Measurements from ENCODE around the gene ZNF227.
"Not testable (repeated sequence)": the region's sequence is repeated elsewhere in the genome, so short reads cannot be mapped to it uniquely, and the experiment has no call there.

ZNF227 gene

DNA sequence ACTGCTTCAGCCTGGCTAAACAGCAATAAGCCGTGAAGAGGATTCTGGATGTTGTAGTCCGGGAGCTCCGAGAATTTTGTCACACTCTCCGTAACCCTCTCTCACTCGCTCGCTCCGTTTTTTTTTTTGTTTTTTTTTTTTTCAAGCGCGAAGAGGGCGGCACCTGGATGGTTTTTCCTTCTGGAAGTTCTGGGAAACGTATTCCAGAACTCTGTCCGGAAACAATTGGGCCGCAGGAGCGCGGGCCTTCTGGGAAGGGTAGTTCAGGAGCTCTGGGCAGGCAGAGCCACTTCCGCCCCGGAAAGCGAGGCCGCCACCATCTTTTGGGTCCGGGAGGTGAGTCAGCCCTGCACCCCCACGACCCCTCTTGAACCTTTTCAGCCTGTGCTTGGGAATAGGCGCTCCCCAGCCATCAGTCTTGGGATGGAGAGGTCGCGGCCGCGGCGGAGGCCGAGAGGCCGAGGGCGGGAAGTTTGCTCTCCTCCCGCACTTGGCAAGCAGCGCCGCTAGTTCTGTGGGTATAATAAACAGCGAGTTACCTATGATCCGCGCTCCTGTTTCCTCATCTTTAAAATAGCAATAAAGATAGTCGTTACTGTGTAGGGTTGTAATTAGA, at the start of gene ZNF227:
Gene ZNF227 (plus strand): TSS at position 283 of the 616 bp plus-strand sequence. CDS start 5,261 bp downstream, outside the sequence.
- H3K27ac Mint-ChIP-seq: peak within 1 kb of the TSS; percentile 83
- H3K36me3 Mint-ChIP-seq (ENCODE audit: low read depth): peaks cover 35% of the 10 kb centered on the region
- peaks cover 14% of the 10 kb centered on the region for H3K4me1 Mint-ChIP-seq (ENCODE audit: low read depth)
- H3K9me3 Mint-ChIP-seq: peaks cover 21% of the 10 kb centered on the region
- H3K4me3 Mint-ChIP-seq: peak within 1 kb of the TSS; percentile 92
- H3K27me3 Mint-ChIP-seq (ENCODE audit: low read depth): no peaks in the 10 kb centered on the region

DNA sequence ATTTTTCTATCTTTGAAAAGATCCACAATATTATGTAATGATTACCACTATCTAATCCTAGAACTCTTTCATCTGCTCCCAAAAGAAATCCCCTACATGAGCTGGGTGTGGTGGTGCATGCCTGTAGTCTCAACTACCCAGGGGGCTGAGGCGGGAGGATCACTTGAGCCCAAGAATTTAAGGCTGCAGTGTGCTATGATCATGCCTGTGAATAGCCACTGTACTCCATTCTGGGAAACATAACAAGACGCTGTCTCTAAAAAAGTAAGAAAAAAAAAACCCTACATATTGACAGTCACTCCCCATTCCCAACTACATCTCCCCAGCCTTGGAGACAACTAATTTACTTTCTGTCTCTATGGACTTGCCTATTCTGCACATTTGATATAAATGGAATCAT, 48.5 kb upstream of the ZNF227 start:
- no peaks in the 10 kb centered on the region for H3K27me3 Mint-ChIP-seq (ENCODE audit: low read depth)
- H3K4me3 Mint-ChIP-seq: no peak overlapping the region
- H3K27ac Mint-ChIP-seq: no peak overlapping the region
- peaks cover 46% of the 10 kb centered on the region for H3K9me3 Mint-ChIP-seq
- H3K36me3 Mint-ChIP-seq (ENCODE audit: low read depth): peaks cover 33% of the 10 kb centered on the region
- H3K4me1 Mint-ChIP-seq (ENCODE audit: low read depth): peaks cover 16% of the 10 kb centered on the region

DNA sequence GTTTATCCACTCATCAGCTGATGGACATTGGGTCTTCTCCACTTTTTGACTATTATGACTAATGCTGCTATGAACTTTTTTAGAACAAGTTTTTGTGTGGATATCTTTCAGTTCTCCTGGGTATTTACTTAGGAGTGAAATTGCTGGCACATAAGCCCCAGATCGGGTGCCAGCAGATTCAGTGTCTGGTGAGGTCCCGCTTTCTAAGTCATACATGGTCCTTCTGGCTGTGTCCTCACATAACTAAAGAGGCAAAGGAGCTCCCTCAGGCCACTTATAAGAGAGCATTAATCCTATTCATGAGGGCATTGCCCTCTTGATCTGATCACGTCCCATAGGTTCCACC, 48.0 kb upstream of the ZNF227 start:
- H3K9me3 Mint-ChIP-seq: peaks cover 49% of the 10 kb centered on the region
- H3K27me3 Mint-ChIP-seq (ENCODE audit: low read depth): no peaks in the 10 kb centered on the region
- peak overlapping the region; percentile 94 for H3K4me3 Mint-ChIP-seq
- peaks cover 16% of the 10 kb centered on the region for H3K4me1 Mint-ChIP-seq (ENCODE audit: low read depth)
- H3K36me3 Mint-ChIP-seq (ENCODE audit: low read depth): peaks cover 37% of the 10 kb centered on the region
- peak overlapping the region; percentile 88 for H3K27ac Mint-ChIP-seq

DNA sequence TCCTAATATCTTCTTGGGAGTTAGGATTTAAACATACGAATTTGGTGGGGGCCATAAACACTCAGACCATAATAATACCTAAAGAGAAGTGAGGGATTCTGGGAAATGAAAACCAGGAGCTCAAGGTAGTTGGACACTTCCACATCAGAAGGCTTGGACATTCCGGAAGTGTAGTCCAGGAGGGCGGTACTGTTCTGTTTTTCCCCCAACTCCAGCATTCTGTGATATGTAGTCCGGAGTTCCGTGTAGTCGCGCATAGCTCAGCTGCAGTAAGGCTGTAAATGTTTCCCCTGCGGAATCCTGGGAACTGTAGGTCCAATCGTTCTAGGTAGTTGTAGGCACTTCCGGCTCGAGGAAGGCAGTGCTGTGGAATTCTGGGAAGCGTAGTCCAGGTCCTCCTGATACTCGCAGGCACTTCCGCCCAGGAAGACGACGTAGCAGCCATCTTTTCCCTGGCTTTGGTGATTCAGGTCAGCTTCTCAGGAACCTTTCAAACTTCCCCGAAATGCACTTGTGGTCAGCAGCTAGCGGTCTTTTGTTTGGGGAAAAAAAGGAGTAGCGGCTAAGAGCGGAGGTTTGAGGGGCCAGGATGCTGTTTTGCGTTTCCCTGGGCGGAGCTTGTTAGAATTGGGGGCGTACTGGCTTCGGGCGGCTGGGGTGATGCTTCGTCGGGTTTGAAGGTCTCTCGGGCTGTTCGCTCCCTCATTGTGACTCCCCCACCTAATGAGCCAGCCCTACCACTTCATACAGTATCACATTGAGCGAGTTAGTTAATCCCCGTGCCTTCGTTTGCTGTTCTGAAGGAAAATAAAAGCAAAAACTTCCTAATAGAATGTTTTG, 47.4 kb upstream of the ZNF227 start, which contains the start of gene ZNF226:
Gene ZNF226 (plus strand): TSS at position 428 of the 840 bp plus-strand sequence. CDS start 4,981 bp downstream, outside the sequence.
- peak within 1 kb of the TSS; percentile 88 for H3K27ac Mint-ChIP-seq
- H3K4me3 Mint-ChIP-seq: peak within 1 kb of the TSS; percentile 94
- peaks cover 51% of the 10 kb centered on the region for H3K9me3 Mint-ChIP-seq
- no peaks in the 10 kb centered on the region for H3K27me3 Mint-ChIP-seq (ENCODE audit: low read depth)
- peaks cover 16% of the 10 kb centered on the region for H3K4me1 Mint-ChIP-seq (ENCODE audit: low read depth)
- peaks cover 43% of the 10 kb centered on the region for H3K36me3 Mint-ChIP-seq (ENCODE audit: low read depth)

DNA sequence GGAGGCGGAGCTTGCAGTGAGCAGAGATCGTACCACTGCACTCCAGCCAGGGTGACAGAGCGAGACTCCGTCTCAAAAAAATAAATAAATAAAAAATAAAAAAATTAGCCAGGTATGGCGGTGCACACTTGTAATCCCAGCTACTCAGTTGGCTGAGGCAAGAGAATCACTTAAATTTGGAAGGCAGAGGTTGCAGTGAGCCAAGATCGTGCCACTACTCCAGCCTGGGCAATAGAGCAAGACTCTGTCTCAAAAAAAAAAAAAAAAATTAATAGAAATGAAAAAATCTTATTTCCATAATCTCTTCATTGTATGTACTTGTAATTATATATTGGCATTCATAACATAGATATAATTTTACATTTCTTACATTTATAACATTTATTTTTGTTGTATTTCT, 41.7 kb upstream of the ZNF227 start:
- not testable (repeated sequence) for H3K27me3 Mint-ChIP-seq (ENCODE audit: low read depth); H3K27ac Mint-ChIP-seq; H3K4me3 Mint-ChIP-seq
- H3K4me1 Mint-ChIP-seq (ENCODE audit: low read depth): peaks cover 11% of the 10 kb centered on the region
- H3K9me3 Mint-ChIP-seq: peaks cover 66% of the 10 kb centered on the region
- H3K36me3 Mint-ChIP-seq (ENCODE audit: low read depth): peaks cover 86% of the 10 kb centered on the region

DNA sequence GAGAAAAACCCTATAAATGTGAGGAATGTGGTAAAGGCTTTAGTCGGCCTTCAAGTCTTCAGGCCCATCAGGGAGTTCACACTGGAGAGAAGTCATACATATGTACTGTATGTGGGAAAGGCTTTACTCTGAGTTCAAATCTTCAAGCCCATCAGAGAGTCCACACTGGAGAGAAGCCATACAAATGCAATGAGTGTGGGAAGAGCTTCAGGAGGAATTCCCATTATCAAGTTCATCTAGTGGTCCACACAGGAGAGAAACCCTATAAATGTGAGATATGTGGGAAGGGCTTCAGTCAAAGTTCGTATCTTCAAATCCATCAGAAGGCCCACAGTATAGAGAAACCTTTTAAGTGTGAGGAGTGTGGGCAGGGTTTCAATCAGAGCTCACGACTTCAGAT, 35.7 kb upstream of the ZNF227 start:
- Mint-ChIP-seq H3K27ac (no peak overlapping the region), H3K4me1 (ENCODE audit: low read depth) (no peaks in the 10 kb centered on the region), H3K27me3 (ENCODE audit: low read depth) (no peaks in the 10 kb centered on the region), H3K36me3 (ENCODE audit: low read depth) (peaks cover 66% of the 10 kb centered on the region), H3K9me3 (peaks cover 85% of the 10 kb centered on the region), H3K4me3 (no peak overlapping the region)

DNA sequence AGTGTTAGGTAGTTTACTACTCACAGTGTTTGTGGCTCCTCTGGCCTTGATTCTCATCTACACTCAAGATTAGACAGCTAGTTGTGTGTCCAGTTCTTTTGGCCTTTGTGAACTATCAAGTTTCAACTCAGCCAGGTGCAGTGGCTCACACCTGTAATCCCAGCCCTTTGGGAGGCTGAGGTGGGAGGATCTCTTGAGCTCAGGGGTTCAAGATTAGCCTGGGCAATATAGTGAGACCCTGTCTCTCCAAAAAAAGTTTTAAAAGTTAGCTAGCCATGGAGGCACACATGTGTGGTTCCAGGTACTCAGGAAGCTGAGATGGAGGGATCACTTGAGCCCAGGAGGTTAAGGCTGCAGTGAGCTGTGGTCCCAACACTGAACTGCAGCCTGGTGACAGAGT, 31.4 kb upstream of the ZNF227 start:
- H3K4me3 Mint-ChIP-seq: no peak overlapping the region
- H3K36me3 Mint-ChIP-seq (ENCODE audit: low read depth): peaks cover 22% of the 10 kb centered on the region
- H3K27me3 Mint-ChIP-seq (ENCODE audit: low read depth): no peaks in the 10 kb centered on the region
- H3K4me1 Mint-ChIP-seq (ENCODE audit: low read depth): no peaks in the 10 kb centered on the region
- H3K9me3 Mint-ChIP-seq: peaks cover 70% of the 10 kb centered on the region
- no peak overlapping the region for H3K27ac Mint-ChIP-seq

DNA sequence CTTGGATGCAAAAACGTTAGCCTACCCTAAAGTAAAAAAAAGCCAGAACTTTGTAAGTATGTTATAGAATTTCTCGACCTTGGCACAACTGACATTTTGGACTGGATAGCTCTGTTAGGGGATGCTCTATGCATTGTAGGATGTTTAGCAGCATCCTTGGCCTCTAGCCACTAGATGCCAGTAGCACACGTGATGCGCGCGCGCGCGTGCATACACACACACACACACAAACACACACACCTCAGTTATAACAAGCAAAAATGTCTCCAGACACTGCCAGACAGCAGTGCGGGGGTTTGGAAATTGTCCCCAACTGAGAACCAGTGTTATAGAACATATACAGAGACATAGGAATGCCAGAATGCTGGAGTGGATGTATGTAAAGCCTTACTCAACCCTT, 30.2 kb upstream of the ZNF227 start:
- Mint-ChIP-seq H3K27ac (no peak overlapping the region), H3K4me1 (ENCODE audit: low read depth) (no peaks in the 10 kb centered on the region), H3K4me3 (no peak overlapping the region), H3K9me3 (peaks cover 70% of the 10 kb centered on the region), H3K36me3 (ENCODE audit: low read depth) (peaks cover 10% of the 10 kb centered on the region), H3K27me3 (ENCODE audit: low read depth) (no peaks in the 10 kb centered on the region)

DNA sequence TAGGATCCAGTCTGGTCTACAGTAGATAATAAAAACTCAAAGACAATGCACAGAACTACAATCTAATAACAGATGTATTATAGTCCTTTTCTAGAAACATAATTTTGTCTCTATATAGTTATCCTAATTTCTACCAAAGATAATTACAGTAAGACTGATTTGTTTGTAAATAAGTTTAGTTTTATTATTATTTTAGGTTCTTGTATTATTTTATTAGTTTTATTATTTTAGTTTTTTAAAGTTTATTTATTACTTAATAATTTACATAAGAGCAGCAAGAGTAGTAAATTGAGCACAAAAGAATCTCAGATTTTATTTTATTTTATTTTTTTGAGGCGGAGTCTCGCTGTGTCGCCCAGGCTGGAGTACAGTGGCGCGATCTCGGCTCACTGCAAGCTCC, 22.3 kb upstream of the ZNF227 start:
- no peaks in the 10 kb centered on the region for H3K36me3 Mint-ChIP-seq (ENCODE audit: low read depth)
- H3K27ac Mint-ChIP-seq: no peak overlapping the region
- no peaks in the 10 kb centered on the region for H3K27me3 Mint-ChIP-seq (ENCODE audit: low read depth)
- no peaks in the 10 kb centered on the region for H3K4me1 Mint-ChIP-seq (ENCODE audit: low read depth)
- H3K4me3 Mint-ChIP-seq: no peak overlapping the region
- peaks cover 48% of the 10 kb centered on the region for H3K9me3 Mint-ChIP-seq

DNA sequence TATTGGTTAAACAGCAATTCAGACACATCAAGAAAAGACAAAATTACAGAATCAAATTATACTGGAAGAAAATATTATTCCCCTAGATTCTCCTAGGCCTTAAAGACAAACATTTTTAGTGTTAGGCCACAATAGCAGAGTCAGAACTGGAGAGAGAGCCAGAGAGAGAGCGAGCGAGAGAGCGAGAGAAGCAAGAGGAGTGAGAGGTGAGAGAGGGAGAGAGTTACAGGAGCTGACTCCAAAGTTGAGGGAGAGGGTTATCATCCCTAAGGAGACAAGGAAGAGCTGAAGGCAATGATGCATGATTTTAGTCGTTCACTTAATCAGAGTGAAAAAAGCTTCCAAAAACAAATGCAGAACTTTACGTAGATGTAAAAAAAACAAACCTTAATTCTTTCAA, 20.2 kb upstream of the ZNF227 start:
- H3K27ac Mint-ChIP-seq: no peak overlapping the region
- peaks cover 49% of the 10 kb centered on the region for H3K9me3 Mint-ChIP-seq
- H3K4me3 Mint-ChIP-seq: no peak overlapping the region
- H3K4me1 Mint-ChIP-seq (ENCODE audit: low read depth): no peaks in the 10 kb centered on the region
- no peaks in the 10 kb centered on the region for H3K36me3 Mint-ChIP-seq (ENCODE audit: low read depth)
- H3K27me3 Mint-ChIP-seq (ENCODE audit: low read depth): no peaks in the 10 kb centered on the region

DNA sequence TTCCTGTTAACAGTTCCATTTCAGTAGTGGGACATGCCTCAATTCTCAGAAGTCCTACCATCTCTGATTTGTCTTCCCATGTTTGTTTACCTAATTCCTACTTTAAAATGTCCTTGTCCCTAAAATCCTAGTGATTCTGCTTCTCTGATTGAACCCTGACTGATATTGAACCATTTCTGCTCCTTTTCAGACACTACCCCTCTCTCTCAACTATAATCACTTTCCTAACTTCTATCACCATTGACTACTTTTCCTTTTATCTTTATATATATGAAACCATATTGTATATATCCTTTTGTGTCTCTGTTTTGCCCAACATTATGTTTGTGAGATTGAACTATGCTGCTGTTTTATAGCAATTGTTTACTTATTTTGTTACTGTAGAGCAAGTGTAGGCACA, 15.6 kb upstream of the ZNF227 start:
- Mint-ChIP-seq H3K9me3 (peaks cover 28% of the 10 kb centered on the region), H3K27ac (no peak overlapping the region), H3K36me3 (ENCODE audit: low read depth) (no peaks in the 10 kb centered on the region), H3K27me3 (ENCODE audit: low read depth) (no peaks in the 10 kb centered on the region), H3K4me3 (no peak overlapping the region), H3K4me1 (ENCODE audit: low read depth) (no peaks in the 10 kb centered on the region)

DNA sequence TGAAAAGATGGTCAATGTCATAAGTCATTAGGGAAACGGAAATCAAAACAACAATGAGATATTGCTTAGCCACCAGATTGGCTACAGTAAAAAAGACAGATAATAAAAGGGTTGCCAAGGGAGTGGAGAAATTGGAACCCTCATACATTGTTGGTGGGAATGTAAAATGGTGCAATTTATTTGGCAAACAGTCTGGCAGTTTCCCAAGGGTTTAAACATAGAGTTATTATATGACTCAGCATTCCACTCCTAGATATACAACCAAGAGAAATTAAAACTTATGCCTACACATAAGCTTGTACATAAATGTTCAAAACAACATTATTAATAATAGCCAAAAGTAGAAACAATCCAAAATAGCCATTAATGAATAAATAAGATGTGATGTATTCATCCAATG, 9.9 kb upstream of the ZNF227 start:
- Mint-ChIP-seq H3K36me3 (ENCODE audit: low read depth) (peaks cover 7% of the 10 kb centered on the region), H3K4me1 (ENCODE audit: low read depth) (peaks cover 6% of the 10 kb centered on the region), H3K27me3 (ENCODE audit: low read depth) (no peaks in the 10 kb centered on the region), H3K9me3 (peaks cover 22% of the 10 kb centered on the region), H3K27ac (no peak overlapping the region), H3K4me3 (no peak overlapping the region)

DNA sequence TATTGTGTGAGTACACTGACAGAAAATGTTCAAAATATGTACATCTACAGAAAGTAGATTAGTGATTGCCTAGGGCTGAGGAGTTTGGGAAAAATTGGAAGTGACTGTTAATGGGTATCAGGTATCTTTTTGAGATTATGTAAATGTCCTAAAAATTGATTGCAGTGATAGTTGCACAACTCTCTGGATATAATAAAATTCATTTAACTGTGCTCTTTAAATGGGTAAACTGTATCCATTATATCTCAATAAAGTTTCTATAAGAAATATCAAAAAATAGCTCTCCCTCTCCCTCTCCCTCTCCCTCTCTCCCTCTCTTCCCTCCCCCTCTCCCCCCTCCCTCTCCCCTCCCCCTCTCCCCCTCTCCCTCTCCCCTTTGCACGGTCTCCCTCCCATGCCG, 9.4 kb upstream of the ZNF227 start:
- H3K4me3 Mint-ChIP-seq: no peak overlapping the region
- H3K36me3 Mint-ChIP-seq (ENCODE audit: low read depth): peaks cover 8% of the 10 kb centered on the region
- H3K9me3 Mint-ChIP-seq: peaks cover 22% of the 10 kb centered on the region
- H3K4me1 Mint-ChIP-seq (ENCODE audit: low read depth): peaks cover 8% of the 10 kb centered on the region
- H3K27me3 Mint-ChIP-seq (ENCODE audit: low read depth): no peaks in the 10 kb centered on the region
- no peak overlapping the region for H3K27ac Mint-ChIP-seq

DNA sequence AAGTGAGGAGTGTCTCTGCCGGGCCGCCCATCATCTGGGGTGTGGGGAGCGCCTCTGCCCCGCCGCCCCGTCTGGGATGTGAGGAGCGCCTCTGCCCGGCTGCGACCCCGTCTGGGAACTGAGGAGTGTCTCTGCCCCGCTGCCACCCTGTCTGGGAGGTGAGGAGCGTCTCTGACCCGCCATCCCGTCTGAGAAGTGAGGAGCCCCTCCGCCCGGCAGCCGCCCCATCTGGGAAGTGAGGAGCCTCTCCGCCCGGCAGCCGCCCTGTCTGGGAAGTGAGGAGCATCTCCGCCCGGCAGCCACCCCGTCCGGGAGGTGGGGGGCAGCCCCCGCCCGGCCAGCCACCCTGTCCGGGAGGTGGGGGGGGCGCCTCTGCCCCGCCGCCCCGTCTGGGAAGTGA, 8.5 kb upstream of the ZNF227 start:
- not testable (repeated sequence) for H3K27ac Mint-ChIP-seq; H3K4me3 Mint-ChIP-seq; H3K36me3 Mint-ChIP-seq (ENCODE audit: low read depth); H3K27me3 Mint-ChIP-seq (ENCODE audit: low read depth); H3K4me1 Mint-ChIP-seq (ENCODE audit: low read depth)
- peaks cover 22% of the 10 kb centered on the region for H3K9me3 Mint-ChIP-seq

DNA sequence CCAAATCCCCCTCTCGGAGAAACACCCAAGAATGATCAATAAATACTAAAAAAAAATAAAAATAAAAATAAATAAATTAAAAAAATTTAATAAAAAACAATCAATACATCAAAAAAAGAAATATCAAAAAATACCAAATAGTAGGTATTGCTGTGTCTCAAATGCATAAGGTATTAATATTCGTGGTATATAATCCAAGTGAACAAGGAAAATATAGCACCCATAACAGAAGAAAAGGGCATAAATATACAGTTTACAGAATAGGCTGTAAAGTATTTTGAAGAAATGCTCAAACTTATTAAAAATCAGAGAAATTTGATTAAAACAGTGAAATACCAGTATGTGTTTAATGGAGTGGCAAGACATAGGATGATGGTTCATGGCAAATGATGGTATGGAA, 7.6 kb upstream of the ZNF227 start:
- Mint-ChIP-seq H3K4me1 (ENCODE audit: low read depth) (peaks cover 8% of the 10 kb centered on the region), H3K9me3 (peaks cover 26% of the 10 kb centered on the region), H3K36me3 (ENCODE audit: low read depth) (peaks cover 8% of the 10 kb centered on the region), H3K27ac (no peak overlapping the region), H3K27me3 (ENCODE audit: low read depth) (no peaks in the 10 kb centered on the region), H3K4me3 (no peak overlapping the region)

Measured in T-helper 1 cell treated with Interleukin-12 subunit alpha and Interleukin-12 subunit beta and Interleukin-4 antibody, amounts not matched to agents 30 μg/mL and 1 μg/mL, for 36 hours (primary cell).